HG03520 (cell line): ENCODE data around the gene MNDA.
"Not testable (repeated sequence)": the region's sequence is repeated elsewhere in the genome, so short reads cannot be mapped to it uniquely, and the experiment has no call there.

Experiments used
- ATAC-seq: cut with Tn5 transposase; IDR thresholded peaks from one replicate; pipeline ENCODE4 v1.9.1; 2021; ENCODE audit warnings: mild to moderate bottlenecking, moderate library complexity; ENCODE audit not compliant: unreplicated experiment

MNDA gene

GRCh38 chr1:158836038-158836437 is 4.9 kb downstream of the MNDA start:
- no peak for ATAC-seq

GRCh38 chr1:158838660-158839059 is 7.5 kb downstream of the MNDA start:
- ATAC-seq: no peak

- ATAC-seq: no peak
Measured at GRCh38 chr1:158839566-158839965, 8.4 kb downstream of the MNDA start.

DNA sequence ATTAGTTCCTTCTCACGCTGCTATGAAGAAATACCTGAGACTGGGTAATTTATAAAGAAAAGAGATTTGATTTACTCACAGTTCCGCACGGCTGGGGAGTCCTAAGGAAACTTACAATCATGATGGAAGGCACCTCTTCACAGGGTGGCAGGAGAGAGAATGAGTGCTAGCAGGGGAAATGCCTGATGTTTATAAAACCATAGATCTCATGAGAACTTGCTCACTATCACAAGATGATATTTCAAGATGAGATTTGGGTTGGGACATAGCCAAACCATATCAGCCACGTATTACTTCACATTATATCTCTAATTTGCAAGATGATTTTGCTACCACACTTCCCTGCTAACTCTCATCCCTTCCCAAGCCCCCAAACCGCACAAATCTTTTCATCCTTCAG is 9.1 kb downstream of the MNDA start:
- no peak for ATAC-seq

- ATAC-seq: no peak
Measured at GRCh38 chr1:158864595-158864994, 33.4 kb downstream of the MNDA start.

DNA sequence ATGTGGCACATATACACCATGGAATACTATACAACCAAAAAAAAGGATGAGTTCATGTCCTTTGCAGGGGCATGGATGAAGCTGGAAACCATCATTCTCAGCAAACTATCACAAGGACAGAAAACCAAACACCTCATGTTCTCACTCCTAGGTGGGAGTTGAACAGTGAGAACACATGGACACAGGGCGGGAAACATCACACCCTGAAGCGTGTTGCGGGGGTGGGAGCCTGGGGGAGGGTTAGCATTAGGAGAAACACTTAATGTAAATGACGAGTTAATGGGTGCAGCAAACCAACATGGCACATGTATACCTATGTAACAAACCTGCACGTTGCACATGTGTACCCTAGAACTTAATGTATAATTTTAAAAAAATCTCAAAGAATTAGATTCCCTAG is 39.3 kb downstream of the MNDA start:
- ATAC-seq: not testable (repeated sequence)

DNA sequence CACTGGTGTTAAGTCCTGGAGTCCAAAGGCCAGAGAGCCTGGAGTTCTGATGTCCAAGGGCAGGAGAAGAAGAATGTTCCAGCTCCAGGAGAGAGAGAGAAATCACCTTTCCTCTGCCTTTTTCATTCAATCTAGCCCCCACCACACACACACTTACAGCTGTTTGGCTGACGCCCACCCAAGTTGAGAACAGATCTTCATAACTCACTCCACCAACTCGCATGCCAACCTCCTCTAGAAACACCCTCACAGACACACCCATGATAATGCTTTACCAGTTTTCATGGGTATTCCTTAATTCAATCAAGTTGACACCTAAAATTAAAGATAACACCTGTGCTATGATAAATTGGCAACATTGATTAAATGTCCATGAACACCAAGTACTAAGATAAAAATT is 42.0 kb downstream of the MNDA start:
- no peak for ATAC-seq

DNA sequence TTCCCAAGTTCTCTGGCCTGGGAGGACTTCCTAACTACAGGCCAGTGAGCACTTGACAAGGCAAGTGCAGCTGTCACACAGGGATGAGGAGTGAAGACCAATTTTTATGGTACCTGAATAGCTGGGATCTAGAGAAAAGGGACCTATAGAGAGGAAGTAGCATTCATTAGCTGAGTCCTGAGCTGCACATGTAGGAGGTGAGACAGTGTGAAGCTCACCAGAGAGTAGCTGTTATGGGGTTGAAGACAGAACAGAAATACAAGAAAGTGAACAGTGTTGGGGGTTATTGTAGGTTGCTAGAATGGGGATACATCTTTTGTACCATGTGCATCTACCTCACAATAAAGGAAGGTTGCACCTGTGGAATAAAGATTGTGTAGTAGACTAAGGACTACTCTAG is 62.5 kb downstream of the MNDA start:
- no peak for ATAC-seq

DNA sequence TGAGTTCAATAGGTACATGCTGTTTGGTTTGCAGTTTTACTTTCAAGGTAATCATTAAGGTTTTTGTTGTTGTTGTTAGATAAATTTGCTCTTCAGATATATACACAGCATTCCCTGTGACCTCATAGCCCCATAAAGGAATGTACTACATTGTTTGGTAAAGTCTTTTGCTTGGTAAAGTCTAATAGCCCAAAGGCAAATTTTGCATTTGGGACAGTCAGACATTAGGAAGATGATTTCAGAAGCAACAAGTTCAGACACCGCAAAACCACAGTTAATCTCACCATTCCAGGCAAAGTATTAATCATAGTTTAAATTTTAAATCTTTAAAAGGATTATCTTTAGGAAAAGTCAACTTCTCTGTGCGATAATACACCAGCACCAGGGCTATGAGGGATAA is 67.6 kb downstream of the MNDA start:
- no peak for ATAC-seq
